Measurements from ENCODE around the gene REXO1.

The REXO1 gene

DNA sequence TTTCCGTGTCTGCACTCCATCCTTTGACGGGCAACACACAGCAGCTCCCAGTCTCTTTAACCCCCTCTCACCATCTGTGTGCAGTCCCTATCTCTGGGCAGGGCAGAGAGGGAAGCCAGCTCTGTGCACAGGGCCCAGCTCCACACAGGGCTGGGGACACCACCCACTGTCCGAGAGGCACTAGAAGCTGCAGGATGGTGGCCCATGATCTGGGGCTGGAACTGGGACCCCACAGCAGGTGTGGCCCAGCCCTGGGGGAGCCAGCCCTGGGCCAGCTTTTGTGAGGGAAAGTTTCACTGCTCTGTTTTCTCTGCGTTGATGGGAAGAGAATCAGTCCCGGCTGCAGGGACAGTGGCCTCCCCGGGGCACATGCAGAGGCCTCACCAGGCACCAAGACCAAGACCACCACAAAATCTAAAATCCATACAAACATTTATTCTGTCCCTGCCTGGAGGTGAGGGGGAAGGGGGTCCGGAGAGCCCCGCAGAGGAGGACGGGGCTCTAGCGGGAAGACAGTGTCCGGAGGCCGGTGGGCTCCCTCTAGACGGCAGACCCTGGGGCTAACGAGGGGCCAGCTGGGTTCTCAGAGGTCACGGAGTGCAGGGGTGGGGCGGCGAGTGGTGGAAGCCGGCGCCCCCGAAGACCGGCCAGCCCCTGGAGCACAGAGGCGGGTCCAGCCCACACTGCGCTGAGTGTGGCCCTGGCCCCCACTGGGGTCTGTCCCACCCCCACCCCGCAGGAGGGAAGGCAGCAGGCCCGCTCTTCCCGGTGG is 33.3 kb downstream of the REXO1 start:
- DNase-seq, result no peak
- Histone ChIP-seq H3K27me3 (replicated peaks; ENCODE audit: insufficient read depth, low read length) (peaks cover 18% of the 10 kb centered on the region), H3K9me2 (replicated peaks; ENCODE audit: insufficient read depth, low read length) (no peaks in the 10 kb centered on the region), H3K9me3 (replicated peaks; ENCODE audit: insufficient read depth, low read length) (no peaks in the 10 kb centered on the region), H3K4me2 (ENCODE audit: low read depth, low read length) (no peak overlapping the region), H3K36me3 (replicated peaks; ENCODE audit: insufficient read depth, low read length) (peaks cover 10% of the 10 kb centered on the region), H3K9ac (ENCODE audit: low read length) (no peak overlapping the region), H3K79me2 (ENCODE audit: low read length) (no peaks in the 10 kb centered on the region), H3K4me3 (ENCODE audit: low read length) (no peak overlapping the region), H3K27ac (ENCODE audit: low read length) (no peak overlapping the region), H4K20me1 (ENCODE audit: insufficient read depth, low read length) (no peaks in the 10 kb centered on the region), H3K4me1 (ENCODE audit: low read length) (peaks cover 7% of the 10 kb centered on the region), H2AFZ (ENCODE audit: low read length) (no peak overlapping the region), H3F3A (ENCODE audit: insufficient read depth, low read length) (no peaks in the 10 kb centered on the region; the same call in 1 of the 2 replicates)
- TF ChIP-seq, protein P1, sequence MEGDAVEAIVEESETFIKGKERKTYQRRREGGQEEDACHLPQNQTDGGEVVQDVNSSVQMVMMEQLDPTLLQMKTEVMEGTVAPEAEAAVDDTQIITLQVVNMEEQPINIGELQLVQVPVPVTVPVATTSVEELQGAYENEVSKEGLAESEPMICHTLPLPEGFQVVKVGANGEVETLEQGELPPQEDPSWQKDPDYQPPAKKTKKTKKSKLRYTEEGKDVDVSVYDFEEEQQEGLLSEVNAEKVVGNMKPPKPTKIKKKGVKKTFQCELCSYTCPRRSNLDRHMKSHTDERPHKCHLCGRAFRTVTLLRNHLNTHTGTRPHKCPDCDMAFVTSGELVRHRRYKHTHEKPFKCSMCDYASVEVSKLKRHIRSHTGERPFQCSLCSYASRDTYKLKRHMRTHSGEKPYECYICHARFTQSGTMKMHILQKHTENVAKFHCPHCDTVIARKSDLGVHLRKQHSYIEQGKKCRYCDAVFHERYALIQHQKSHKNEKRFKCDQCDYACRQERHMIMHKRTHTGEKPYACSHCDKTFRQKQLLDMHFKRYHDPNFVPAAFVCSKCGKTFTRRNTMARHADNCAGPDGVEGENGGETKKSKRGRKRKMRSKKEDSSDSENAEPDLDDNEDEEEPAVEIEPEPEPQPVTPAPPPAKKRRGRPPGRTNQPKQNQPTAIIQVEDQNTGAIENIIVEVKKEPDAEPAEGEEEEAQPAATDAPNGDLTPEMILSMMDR (IDR thresholded peaks at IDR 0.05; ENCODE audit: low read length), result no peak
- TF ChIP-seq EZH2phosphoT487 (IDR thresholded peaks at IDR 0.05; ENCODE audit: low read length), result no peak

DNA sequence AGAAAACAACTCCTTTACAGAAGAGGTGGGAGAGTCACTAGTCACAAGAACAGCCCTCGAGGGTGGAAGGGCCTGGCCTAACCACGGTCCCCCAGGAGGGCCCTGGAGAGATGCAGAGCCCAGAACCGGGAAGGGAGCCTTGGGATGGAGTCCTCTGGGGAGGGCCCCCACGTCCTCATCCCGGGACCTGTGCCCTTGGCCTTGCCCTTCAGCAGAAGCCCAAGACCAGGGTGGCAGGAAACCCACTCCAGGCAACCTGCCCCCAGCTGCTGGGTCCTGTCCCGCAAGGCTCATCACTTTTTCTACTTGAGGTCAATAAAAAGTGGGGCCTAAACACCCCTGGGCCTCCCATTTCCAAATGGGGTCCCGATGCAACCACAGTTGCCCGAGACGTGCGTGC is 33.9 kb downstream of the REXO1 start:
- H3F3A ChIP-seq (ENCODE audit: insufficient read depth, low read length), result no peaks in the 10 kb centered on the region; the same call in 1 of the 2 replicates
- H3K36me3 ChIP-seq (replicated peaks; ENCODE audit: insufficient read depth, low read length), result peaks cover 10% of the 10 kb centered on the region
- no peak overlapping the region for H3K27ac ChIP-seq (ENCODE audit: low read length)
- H3K4me3 ChIP-seq (ENCODE audit: low read length), result no peak overlapping the region
- no peak overlapping the region for H3K9ac ChIP-seq (ENCODE audit: low read length)
- H3K4me1 ChIP-seq (ENCODE audit: low read length), result peaks cover 7% of the 10 kb centered on the region
- H2AFZ ChIP-seq (ENCODE audit: low read length), result no peak overlapping the region
- H3K4me2 ChIP-seq (ENCODE audit: low read depth, low read length), result no peak overlapping the region
- H4K20me1 ChIP-seq (ENCODE audit: insufficient read depth, low read length), result no peaks in the 10 kb centered on the region
- peaks cover 25% of the 10 kb centered on the region for H3K27me3 ChIP-seq (replicated peaks; ENCODE audit: insufficient read depth, low read length)
- no peaks in the 10 kb centered on the region for H3K9me2 ChIP-seq (replicated peaks; ENCODE audit: insufficient read depth, low read length)
- TF ChIP-seq EZH2phosphoT487 (IDR thresholded peaks at IDR 0.05; ENCODE audit: low read length) (no peak), EZH2 (optimal IDR thresholded peaks at IDR 0.05; ENCODE audit: low read depth, low read length) (no peak)
- TF ChIP-seq, protein P1 (IDR thresholded peaks at IDR 0.05; ENCODE audit: low read length), result no peak
- DNase-seq, result no peak
- H3K9me3 ChIP-seq (replicated peaks; ENCODE audit: insufficient read depth, low read length), result no peaks in the 10 kb centered on the region
- no peaks in the 10 kb centered on the region for H3K79me2 ChIP-seq (ENCODE audit: low read length)

DNA sequence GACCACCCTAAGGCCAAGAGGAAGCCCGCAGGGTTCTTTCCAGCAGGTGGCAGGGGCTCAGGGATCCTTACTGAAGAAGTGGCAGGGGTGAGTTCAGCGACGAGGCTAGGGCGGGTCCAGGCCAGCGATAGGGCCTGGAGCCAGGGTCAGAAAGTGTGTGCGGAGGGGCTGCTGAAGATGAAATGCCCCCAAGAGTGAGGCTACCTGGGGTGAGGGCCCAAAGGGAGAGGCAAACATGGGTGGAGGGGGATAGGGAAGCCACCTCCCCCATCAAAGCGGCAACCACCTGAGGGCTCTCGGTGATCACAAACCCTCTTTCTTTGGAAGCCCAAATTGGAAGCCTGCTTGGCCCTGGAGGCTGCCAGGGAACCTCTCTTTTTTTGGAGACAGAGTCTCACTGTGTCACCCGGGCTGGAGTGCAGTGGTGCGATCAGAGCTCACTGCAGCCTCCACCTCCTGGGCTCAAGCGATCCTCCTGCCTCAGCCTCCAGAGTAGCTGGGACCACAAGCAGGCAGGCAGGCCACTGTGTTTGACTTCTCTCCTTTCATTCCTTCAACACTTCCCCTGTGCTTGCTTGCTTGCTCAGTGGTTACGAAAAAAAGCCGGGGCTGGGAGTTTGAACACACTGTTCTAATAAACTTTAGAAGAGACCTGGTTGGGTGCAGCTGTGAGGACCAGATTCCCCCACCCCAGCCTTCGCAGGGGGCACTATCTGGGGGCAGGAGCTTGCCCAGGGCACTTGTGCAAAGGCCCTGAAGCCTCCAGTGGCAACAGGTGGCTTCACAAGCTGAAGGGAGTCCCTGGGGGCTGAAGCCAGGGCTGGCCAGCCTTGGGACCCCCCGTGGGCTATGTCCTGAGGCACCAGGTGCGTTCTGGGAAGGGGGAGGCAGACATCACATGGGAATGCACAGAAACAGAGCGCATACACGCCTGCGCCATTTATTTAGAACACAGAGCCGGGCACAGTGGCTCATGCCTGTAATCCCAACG is 34.8 kb downstream of the REXO1 start:
- peak overlapping the region; percentile 95 for H2AFZ ChIP-seq (ENCODE audit: low read length)
- H3K27me3 ChIP-seq (replicated peaks; ENCODE audit: insufficient read depth, low read length), result peaks cover 31% of the 10 kb centered on the region
- no peak overlapping the region for H3K27ac ChIP-seq (ENCODE audit: low read length)
- H3K4me2 ChIP-seq (ENCODE audit: low read depth, low read length), result peak overlapping the region; percentile 100
- no peaks in the 10 kb centered on the region; the same call in 1 of the 2 replicates for H3F3A ChIP-seq (ENCODE audit: insufficient read depth, low read length)
- no peaks in the 10 kb centered on the region for H3K9me3 ChIP-seq (replicated peaks; ENCODE audit: insufficient read depth, low read length)
- H4K20me1 ChIP-seq (ENCODE audit: insufficient read depth, low read length), result no peaks in the 10 kb centered on the region
- no peak for DNase-seq
- H3K79me2 ChIP-seq (ENCODE audit: low read length), result no peaks in the 10 kb centered on the region
- TF ChIP-seq, protein P1 (IDR thresholded peaks at IDR 0.05; ENCODE audit: low read length), result 0 out of 2 replicates have a peak, but pooled peaks have one; percentile 4
- no peak for TF ChIP-seq EZH2phosphoT487 (IDR thresholded peaks at IDR 0.05; ENCODE audit: low read length)
- no peak for TF ChIP-seq EZH2 (optimal IDR thresholded peaks at IDR 0.05; ENCODE audit: low read depth, low read length)
- H3K36me3 ChIP-seq (replicated peaks; ENCODE audit: insufficient read depth, low read length), result peaks cover 10% of the 10 kb centered on the region; the same call in 1 of the 2 replicates
- H3K9ac ChIP-seq (ENCODE audit: low read length), result peak overlapping the region; percentile 31; the same call in 1 of the 2 replicates
- H3K4me1 ChIP-seq (ENCODE audit: low read length), result peaks cover 7% of the 10 kb centered on the region
- H3K9me2 ChIP-seq (replicated peaks; ENCODE audit: insufficient read depth, low read length), result no peaks in the 10 kb centered on the region
- H3K4me3 ChIP-seq (ENCODE audit: low read length), result peak overlapping the region; percentile 81

Data from MM.1S (cell line).